ENCODE measurements around the gene STK39. TPM values are rescaled to one million over a fixed set of nuclear protein-coding genes. Genes with fewer than 3 reads are reported as not detected.

Gene STK39
- total and polyA plus RNA-seq, 2 donors (not counting 1 experiment from before 2014, with no cell fraction given) = 2.3 to 14.6 TPM

DNA sequence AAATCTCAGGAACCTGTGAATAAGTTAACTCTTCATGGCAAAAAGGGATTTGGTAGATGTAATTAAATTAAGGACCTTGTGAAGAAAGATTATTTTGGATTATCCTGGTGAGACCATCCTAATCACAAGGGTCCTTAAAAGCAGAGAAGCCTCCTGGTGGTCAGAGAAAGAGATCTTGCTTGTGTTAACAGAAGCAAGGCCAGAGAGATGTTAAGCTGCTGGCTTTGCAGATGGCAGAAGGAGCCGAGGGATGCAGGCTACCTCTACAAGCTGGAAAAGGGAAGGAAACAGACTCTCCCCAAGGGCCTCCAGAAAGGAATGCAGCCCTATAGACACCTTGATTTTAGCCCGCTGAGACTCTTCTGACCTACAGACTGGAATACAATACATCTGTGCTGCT is 197.0 kb downstream of the STK39 start:
- Histone ChIP-seq H2AFZ (ENCODE audit: insufficient read depth, low read depth, low read length, poor library complexity, severe bottlenecking) (no peak overlapping the region), H3K4me3 (ENCODE audit: control extremely low read depth in 1 of 5, extremely low read depth in 1 of 5, insufficient read depth in 1 of 5, low read depth in 2 of 5, low read length in 4 of 5) (no peak overlapping the region), H3K9ac (ENCODE audit: low read length) (no peak overlapping the region), H3K79me2 (ENCODE audit: control insufficient read depth, insufficient read depth, low read length) (no peaks in the 10 kb centered on the region), H3K9me3 (ENCODE audit: control extremely low read depth in 1 of 3, control insufficient read depth in 2 of 3, insufficient read depth in 1 of 3, low read length in 2 of 3) (no peaks in the 10 kb centered on the region), H3K27ac (ENCODE audit: low read length in 2 of 2) (no peak overlapping the region), H3K4me2 (replicated peaks; ENCODE audit: low read depth, low read length, poor library complexity, severe bottlenecking) (no peak overlapping the region), H3K27me3 (replicated peaks in 1 of 4; ENCODE audit: control extremely low read depth in 1 of 4, control insufficient read depth in 3 of 4, insufficient read depth in 4 of 4, low read length in 3 of 4) (no peaks in the 10 kb centered on the region), H4K20me1 (ENCODE audit: control insufficient read depth, insufficient read depth, low read length, poor library complexity, severe bottlenecking) (no peaks in the 10 kb centered on the region), H3K36me3 (replicated peaks in 1 of 2; ENCODE audit: control extremely low read depth in 1 of 2, control insufficient read depth in 1 of 2, extremely low read depth in 1 of 2, insufficient read depth in 2 of 2, low read length in 1 of 2) (peaks cover 0 to 4% of the 10 kb centered on the region in 2 experiments), H3K4me1 (ENCODE audit: control insufficient read depth in 2 of 2, insufficient read depth in 2 of 2, low read length in 2 of 2) (no peaks in the 10 kb centered on the region)
- ChIA-PET POLR2A (no interaction called here), CTCF (no interaction called here)
- no peak overlapping the region for H3K4me3 Mint-ChIP-seq
- intact Hi-C loops (cut with micrococcal nuclease) = no loop called here
- no peak for TF ChIP-seq EZH2 (IDR thresholded peaks at IDR 0.05; ENCODE audit: borderline replicate concordance, insufficient read depth, low read depth, low read length, poor library complexity, severe bottlenecking)
- TF ChIP-seq, protein P1, sequence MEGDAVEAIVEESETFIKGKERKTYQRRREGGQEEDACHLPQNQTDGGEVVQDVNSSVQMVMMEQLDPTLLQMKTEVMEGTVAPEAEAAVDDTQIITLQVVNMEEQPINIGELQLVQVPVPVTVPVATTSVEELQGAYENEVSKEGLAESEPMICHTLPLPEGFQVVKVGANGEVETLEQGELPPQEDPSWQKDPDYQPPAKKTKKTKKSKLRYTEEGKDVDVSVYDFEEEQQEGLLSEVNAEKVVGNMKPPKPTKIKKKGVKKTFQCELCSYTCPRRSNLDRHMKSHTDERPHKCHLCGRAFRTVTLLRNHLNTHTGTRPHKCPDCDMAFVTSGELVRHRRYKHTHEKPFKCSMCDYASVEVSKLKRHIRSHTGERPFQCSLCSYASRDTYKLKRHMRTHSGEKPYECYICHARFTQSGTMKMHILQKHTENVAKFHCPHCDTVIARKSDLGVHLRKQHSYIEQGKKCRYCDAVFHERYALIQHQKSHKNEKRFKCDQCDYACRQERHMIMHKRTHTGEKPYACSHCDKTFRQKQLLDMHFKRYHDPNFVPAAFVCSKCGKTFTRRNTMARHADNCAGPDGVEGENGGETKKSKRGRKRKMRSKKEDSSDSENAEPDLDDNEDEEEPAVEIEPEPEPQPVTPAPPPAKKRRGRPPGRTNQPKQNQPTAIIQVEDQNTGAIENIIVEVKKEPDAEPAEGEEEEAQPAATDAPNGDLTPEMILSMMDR (IDR thresholded peaks at IDR 0.05) = no peak
- DNase-seq = no peak
- no peaks in the 10 kb centered on the region for H3K27me3 Mint-ChIP-seq
- H3K27ac Mint-ChIP-seq = no peak overlapping the region
- 100% methylated on average over 1 of the region's 2 CpGs for WGBS (ENCODE audit: insufficient coverage)
- H3K9me3 Mint-ChIP-seq (ENCODE audit: insufficient read depth) = no peaks in the 10 kb centered on the region
- no peaks in the 10 kb centered on the region for H3K4me1 Mint-ChIP-seq
- ATAC-seq (ENCODE audit: low read depth) = no peak

DNA sequence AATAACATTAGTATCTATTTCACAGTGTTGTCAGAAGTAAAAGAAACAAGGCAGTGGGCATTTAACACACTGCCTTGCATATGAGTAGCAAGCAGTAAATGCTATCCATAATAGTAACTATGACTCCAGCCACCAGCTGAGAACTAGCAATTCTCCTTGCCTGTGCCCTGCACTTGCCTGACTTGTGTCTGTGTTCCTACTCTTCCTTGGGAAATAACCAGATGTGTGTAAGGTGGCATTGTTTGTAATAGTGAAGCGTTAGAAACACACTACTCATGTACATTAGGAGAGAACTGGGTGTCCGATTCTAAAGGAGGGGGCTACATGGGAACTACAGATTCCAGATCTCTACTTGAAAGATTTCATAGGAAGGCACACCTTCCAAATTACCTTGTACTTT is 197.8 kb downstream of the STK39 start:
- CTCF ChIA-PET = interaction anchor here (0.5 kb wide), 1 partner anchor 180 kb away, joined by 3 read pairs; no protein-coding TSS in a partner anchor
- POLR2A ChIA-PET = no interaction called here
- H2AFZ ChIP-seq (ENCODE audit: insufficient read depth, low read depth, low read length, poor library complexity, severe bottlenecking) = no peak overlapping the region
- H3K27me3 ChIP-seq (replicated peaks in 1 of 4; ENCODE audit: control extremely low read depth in 1 of 4, control insufficient read depth in 3 of 4, insufficient read depth in 4 of 4, low read length in 3 of 4) = no peaks in the 10 kb centered on the region
- no peak overlapping the region for H3K4me2 ChIP-seq (replicated peaks; ENCODE audit: low read depth, low read length, poor library complexity, severe bottlenecking)
- H3K27ac Mint-ChIP-seq = no peak overlapping the region
- no CpG with 5 or more reads among the region's 2 CpGs for WGBS (ENCODE audit: insufficient coverage)
- no peak overlapping the region for H3K4me3 Mint-ChIP-seq
- peaks cover 4% of the 10 kb centered on the region for H3K4me1 Mint-ChIP-seq
- H3K9me3 ChIP-seq (ENCODE audit: control extremely low read depth in 1 of 3, control insufficient read depth in 2 of 3, insufficient read depth in 1 of 3, low read length in 2 of 3) = no peaks in the 10 kb centered on the region
- DNase-seq = no peak
- H3K4me1 ChIP-seq (ENCODE audit: control insufficient read depth in 2 of 2, insufficient read depth in 2 of 2, low read length in 2 of 2) = peaks cover 1 to 2% of the 10 kb centered on the region in 2 donors
- no peak overlapping the region for H3K4me3 ChIP-seq (ENCODE audit: control extremely low read depth in 1 of 5, extremely low read depth in 1 of 5, insufficient read depth in 1 of 5, low read depth in 2 of 5, low read length in 4 of 5)
- no peaks in the 10 kb centered on the region for H3K9me3 Mint-ChIP-seq (ENCODE audit: insufficient read depth)
- no peaks in the 10 kb centered on the region for H3K27me3 Mint-ChIP-seq
- H3K36me3 ChIP-seq (replicated peaks in 1 of 2; ENCODE audit: control extremely low read depth in 1 of 2, control insufficient read depth in 1 of 2, extremely low read depth in 1 of 2, insufficient read depth in 2 of 2, low read length in 1 of 2) = peaks cover 0 to 2% of the 10 kb centered on the region in 2 experiments
- ATAC-seq (ENCODE audit: low read depth) = no peak
- no peaks in the 10 kb centered on the region for H4K20me1 ChIP-seq (ENCODE audit: control insufficient read depth, insufficient read depth, low read length, poor library complexity, severe bottlenecking)
- TF ChIP-seq, protein P1 (IDR thresholded peaks at IDR 0.05) = no peak
- no peak for TF ChIP-seq EZH2 (IDR thresholded peaks at IDR 0.05; ENCODE audit: borderline replicate concordance, insufficient read depth, low read depth, low read length, poor library complexity, severe bottlenecking)
- intact Hi-C loops (cut with micrococcal nuclease) = no loop called here
- no peaks in the 10 kb centered on the region for H3K79me2 ChIP-seq (ENCODE audit: control insufficient read depth, insufficient read depth, low read length)
- H3K9ac ChIP-seq (ENCODE audit: low read length) = no peak overlapping the region
- no peak overlapping the region for H3K27ac ChIP-seq (ENCODE audit: low read length in 2 of 2)

All from B cell (primary cell).